Measurements from ENCODE around the gene ZNF185. TPM values are rescaled to one million over a fixed set of nuclear protein-coding genes. Genes with fewer than 3 reads are reported as not detected.

The ZNF185 gene
- 6.9 and 7.7 TPM in 2 replicates for total RNA-seq

DNA sequence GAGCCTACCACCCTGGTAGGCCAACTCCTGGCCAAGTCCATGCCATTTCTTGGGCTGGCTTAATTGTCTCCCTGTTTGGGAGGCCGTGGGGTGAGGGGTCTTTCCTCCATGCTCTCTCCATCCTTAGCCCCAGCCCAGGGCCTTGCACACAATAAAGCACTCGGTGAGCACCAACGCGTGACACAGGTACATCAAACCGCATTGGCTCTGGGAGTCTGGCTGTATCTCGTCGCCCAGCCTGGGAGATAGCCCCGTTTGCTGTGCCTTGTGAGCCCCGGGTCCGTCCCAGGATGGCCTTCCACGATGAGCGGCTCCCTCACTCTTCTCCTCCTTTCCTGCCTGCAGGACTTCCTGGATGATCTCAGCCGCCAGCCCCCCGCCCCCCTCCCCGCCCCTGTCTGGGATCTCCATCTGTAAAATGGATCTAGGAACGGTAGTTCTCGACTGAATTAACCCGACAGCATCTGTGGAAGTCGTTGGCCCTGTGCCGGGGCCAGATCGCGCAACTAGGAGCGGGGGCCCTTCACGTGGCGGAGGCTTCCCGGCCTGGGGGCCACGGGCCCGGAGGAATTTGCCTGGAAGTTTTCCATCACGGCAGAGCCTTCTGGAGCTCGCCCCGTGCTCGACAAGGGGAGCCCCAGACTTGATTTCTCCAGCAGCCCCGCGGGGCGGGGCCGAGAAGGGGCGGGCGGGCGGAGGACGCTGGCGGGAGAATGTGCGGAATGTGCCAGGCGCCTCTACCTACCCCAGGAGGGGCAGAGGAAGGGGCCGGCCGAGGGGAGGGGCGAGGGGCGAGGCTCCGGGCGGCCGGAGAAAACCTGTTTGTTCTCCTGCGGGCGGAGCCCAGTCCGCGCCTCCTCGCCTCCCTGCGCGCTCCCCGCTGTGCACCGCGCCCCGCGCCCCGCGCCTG lies at the start of gene ZNF185:
Gene ZNF185 (plus strand): TSS at position 846 of the 910 bp plus-strand sequence. CDS start 16,423 bp downstream, outside the sequence.

Other genes with a start within 250 kb of the ZNF185 start
- not detected in 2 replicates for gene MAGEA3, start 199.3 kb upstream of the ZNF185 start, total RNA-seq
- not detected in 2 replicates for gene CSAG2, start 188.8 kb upstream of the ZNF185 start, total RNA-seq
- not detected in 2 replicates for gene MAGEA2B, start 183.4 kb upstream of the ZNF185 start, total RNA-seq
- not detected in 2 replicates for gene CSAG1, start 164.3 kb upstream of the ZNF185 start, total RNA-seq
- not detected in 2 replicates for gene MAGEA12, start 164.3 kb upstream of the ZNF185 start, total RNA-seq
- not detected in 2 replicates for gene MAGEA2, start 144.2 kb upstream of the ZNF185 start, total RNA-seq
- gene CSAG3, start 138.8 kb upstream of the ZNF185 start, total RNA-seq, result not detected in 2 replicates
- not detected in 2 replicates for gene MAGEA6, start 128.4 kb upstream of the ZNF185 start, total RNA-seq
- 14.5 and 16.6 TPM in 2 replicates for gene CETN2, start 67.3 kb upstream of the ZNF185 start, total RNA-seq
- 9.6 and 10.3 TPM in 2 replicates for gene NSDHL, start 67.0 kb upstream of the ZNF185 start, total RNA-seq
- not detected in 2 replicates for gene PNMA5, start 96.0 kb downstream of the ZNF185 start, total RNA-seq
- gene PNMA3, start 158.4 kb downstream of the ZNF185 start, total RNA-seq, result not detected in 2 replicates
- gene PNMA6A, start 174.4 kb downstream of the ZNF185 start, total RNA-seq, result 0.43 and 0.98 TPM in 2 replicates

Measured in dermis lymphatic vessel endothelial cell (primary cell).